Parathyroid adenoma (tissue), 2 donors: ENCODE measurements around the gene ANKRD66.
A peak's percentile ranks its signal among the peaks of the same experiment; 100 is the strongest.
"Not testable (repeated sequence)": the region's sequence is repeated elsewhere in the genome, so short reads cannot be mapped to it uniquely, and the experiment has no call there.

Experiments used
- H2AFZ ChIP-seq: fragments of 300-600 bp; sonication (generic); one replicate; pipeline ENCODE4 v1.7.0; 2017; ENCODE audit warnings: antibody characterized with exemption, mild to moderate bottlenecking
- H3K27ac ChIP-seq: fragments of 300-600 bp; sonication (generic); one replicate; pipeline ENCODE4 v1.7.0; 2017
- H3K27me3 ChIP-seq: fragments of 300-600 bp; sonication (generic); one replicate; pipeline ENCODE4 v1.7.0; 2017; ENCODE audit warnings: low read length; ENCODE audit not compliant: control insufficient read depth, insufficient read depth
- H3K36me3 ChIP-seq: fragments of 300-600 bp; sonication (generic); one replicate; pipeline ENCODE4 v1.7.0; 2017; ENCODE audit warnings: low read length; ENCODE audit not compliant: control insufficient read depth, insufficient read depth
- H3K4me1 ChIP-seq: fragments of 300-600 bp; sonication (generic); one replicate; pipeline ENCODE4 v1.7.0; 2017; ENCODE audit warnings: control low read depth
- H3K4me2 ChIP-seq: fragments of 300-600 bp; sonication (generic); one replicate; pipeline ENCODE4 v1.7.0; 2017; ENCODE audit warnings: low read length
- H3K4me3 ChIP-seq: fragments of 300-600 bp; sonication (generic); one replicate; pipeline ENCODE4 v1.7.0; 2017; ENCODE audit warnings: low read depth, low read length
- H3K79me2 ChIP-seq: fragments of 300-600 bp; sonication (generic); one replicate; pipeline ENCODE4 v1.7.0; 2017; ENCODE audit warnings: control low read depth
- H3K9ac ChIP-seq: fragments of 300-600 bp; sonication (generic); one replicate; pipeline ENCODE4 v1.7.0; 2017; ENCODE audit warnings: mild to moderate bottlenecking
- H3K9me3 ChIP-seq: fragments of 300-600 bp; sonication (generic); one replicate; pipeline ENCODE4 v1.7.0; 2017; ENCODE audit warnings: low read length; ENCODE audit not compliant: control insufficient read depth
- TF ChIP-seq, protein P1 (sequence below): fragments of 300-600 bp; sonication (generic); IDR thresholded peaks from one replicate; pipeline ENCODE4 v1.7.0; 2017; ENCODE audit warnings: antibody characterized with exemption, mild to moderate bottlenecking
- donor health status: primary hyperparathyroidism.

ANKRD66 gene

DNA sequence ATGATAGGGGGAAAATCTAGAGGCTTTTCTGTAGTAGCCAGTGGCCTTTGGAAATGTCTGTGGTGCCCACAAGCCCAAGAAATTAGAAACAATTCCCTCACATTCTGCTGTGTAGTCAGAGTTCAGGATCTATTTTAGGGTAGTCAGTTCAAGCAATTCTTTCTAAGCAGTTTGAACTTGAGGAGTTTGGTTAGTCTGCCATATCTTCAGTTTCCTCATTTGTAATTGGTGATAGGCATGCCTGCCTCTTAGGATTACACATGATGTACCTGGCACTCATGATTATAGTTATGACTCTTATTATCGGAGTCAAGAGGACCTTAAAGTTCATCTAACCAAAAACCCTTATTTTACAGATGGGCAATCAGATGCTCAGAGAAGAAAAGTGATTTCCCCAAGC is 25.3 kb downstream of the ANKRD66 start:
- Histone ChIP-seq H2AFZ (no peak overlapping the region), H3K79me2 (no peaks in the 10 kb centered on the region), H3K36me3 (no peaks in the 10 kb centered on the region), H3K4me1 (no peaks in the 10 kb centered on the region), H3K9me3 (no peaks in the 10 kb centered on the region), H3K27ac (no peak overlapping the region), H3K4me2 (no peak overlapping the region), H3K9ac (no peak overlapping the region), H3K27me3 (no peaks in the 10 kb centered on the region), H3K4me3 (no peak overlapping the region)
- TF ChIP-seq, protein P1, sequence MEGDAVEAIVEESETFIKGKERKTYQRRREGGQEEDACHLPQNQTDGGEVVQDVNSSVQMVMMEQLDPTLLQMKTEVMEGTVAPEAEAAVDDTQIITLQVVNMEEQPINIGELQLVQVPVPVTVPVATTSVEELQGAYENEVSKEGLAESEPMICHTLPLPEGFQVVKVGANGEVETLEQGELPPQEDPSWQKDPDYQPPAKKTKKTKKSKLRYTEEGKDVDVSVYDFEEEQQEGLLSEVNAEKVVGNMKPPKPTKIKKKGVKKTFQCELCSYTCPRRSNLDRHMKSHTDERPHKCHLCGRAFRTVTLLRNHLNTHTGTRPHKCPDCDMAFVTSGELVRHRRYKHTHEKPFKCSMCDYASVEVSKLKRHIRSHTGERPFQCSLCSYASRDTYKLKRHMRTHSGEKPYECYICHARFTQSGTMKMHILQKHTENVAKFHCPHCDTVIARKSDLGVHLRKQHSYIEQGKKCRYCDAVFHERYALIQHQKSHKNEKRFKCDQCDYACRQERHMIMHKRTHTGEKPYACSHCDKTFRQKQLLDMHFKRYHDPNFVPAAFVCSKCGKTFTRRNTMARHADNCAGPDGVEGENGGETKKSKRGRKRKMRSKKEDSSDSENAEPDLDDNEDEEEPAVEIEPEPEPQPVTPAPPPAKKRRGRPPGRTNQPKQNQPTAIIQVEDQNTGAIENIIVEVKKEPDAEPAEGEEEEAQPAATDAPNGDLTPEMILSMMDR, result no peak

DNA sequence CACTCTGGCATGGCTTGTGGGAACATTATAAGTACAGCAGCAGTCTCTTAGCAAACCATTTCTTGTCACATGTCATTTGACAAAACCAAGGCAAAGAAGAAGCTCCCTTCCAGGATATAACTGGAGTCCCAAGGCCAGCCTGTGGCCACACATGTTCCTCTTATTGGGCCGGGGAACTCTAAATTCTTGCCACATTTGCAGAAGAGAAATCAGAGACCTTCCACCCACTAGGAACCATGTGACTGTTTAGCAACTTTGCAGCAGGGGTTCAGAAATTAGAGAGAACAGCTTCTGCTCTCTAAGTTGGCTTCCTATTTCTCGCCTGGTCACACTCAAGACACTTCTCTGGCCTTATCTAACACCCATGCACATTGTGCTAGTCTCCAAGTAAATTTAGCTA is 26.0 kb downstream of the ANKRD66 start:
- peak overlapping the region; percentile 44 for H3K27ac ChIP-seq
- no peak overlapping the region for H3K4me2 ChIP-seq
- TF ChIP-seq, protein P1, result no peak

GRCh38 chr6:46773201-46773855 is 26.6 kb downstream of the ANKRD66 start:
- TF ChIP-seq, protein P1, result no peak
- Histone ChIP-seq H3K4me1 (no peaks in the 10 kb centered on the region), H3K27me3 (no peaks in the 10 kb centered on the region), H3K9me3 (no peaks in the 10 kb centered on the region), H3K79me2 (no peaks in the 10 kb centered on the region), H3K4me3 (no peak overlapping the region), H2AFZ (peak overlapping the region; percentile 43), H3K27ac (peak overlapping the region; percentile 44), H3K9ac (no peak overlapping the region), H3K4me2 (no peak overlapping the region), H3K36me3 (no peaks in the 10 kb centered on the region)

More for the DNA sequence above, 26.0 kb downstream of the ANKRD66 start:
- Histone ChIP-seq H3K4me1 (no peaks in the 10 kb centered on the region), H3K27me3 (no peaks in the 10 kb centered on the region), H3K79me2 (no peaks in the 10 kb centered on the region), H3K9me3 (no peaks in the 10 kb centered on the region), H3K36me3 (no peaks in the 10 kb centered on the region), H3K9ac (no peak overlapping the region), H2AFZ (peak overlapping the region; percentile 43), H3K4me3 (no peak overlapping the region)

- not testable (repeated sequence) for H3K4me2 ChIP-seq, H3K9me3 ChIP-seq, H3K27me3 ChIP-seq, H3K36me3 ChIP-seq, H3K9ac ChIP-seq, H2AFZ ChIP-seq, H3K27ac ChIP-seq, H3K4me3 ChIP-seq, H3K79me2 ChIP-seq, H3K4me1 ChIP-seq
Measured at GRCh38 chr6:46774736-46775135, 28.0 kb downstream of the ANKRD66 start.

DNA sequence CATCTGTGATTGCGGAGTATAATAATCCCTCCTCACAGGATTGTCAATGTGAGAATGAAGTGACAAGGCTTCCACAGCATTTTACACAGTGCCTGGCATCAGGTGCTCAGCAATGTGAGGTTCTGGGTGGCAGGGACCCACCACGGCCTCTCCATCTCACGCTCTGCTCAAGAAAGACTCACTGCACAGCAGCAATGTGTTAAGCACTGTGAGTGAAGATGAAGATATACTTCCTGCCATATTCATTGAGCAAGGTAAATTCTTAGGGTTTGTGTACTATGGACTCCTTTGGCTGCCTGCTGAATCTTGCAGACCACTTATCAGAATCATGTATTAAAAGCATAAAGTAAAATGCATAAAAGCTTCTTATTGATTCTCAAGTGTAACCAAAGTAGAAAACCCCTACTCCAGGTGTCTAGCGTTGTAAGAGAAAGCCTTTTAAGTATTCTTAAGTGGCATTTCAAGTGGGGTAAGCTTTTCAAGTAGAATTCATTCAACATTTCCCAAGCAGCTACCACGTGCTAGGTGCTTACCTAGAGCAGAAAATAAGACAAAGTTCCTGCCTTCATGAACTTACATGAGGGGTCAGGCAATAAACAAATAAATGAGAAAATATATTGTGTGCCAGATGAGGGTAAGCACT is 29.5 kb downstream of the ANKRD66 start:
- no peak overlapping the region for H3K4me2 ChIP-seq
- TF ChIP-seq, protein P1, result no peak
- H2AFZ ChIP-seq, result no peak overlapping the region
- no peak overlapping the region for H3K27ac ChIP-seq
- no peaks in the 10 kb centered on the region for H3K36me3 ChIP-seq
- H3K4me3 ChIP-seq, result no peak overlapping the region
- no peaks in the 10 kb centered on the region for H3K9me3 ChIP-seq
- no peak overlapping the region for H3K9ac ChIP-seq
- H3K4me1 ChIP-seq, result no peaks in the 10 kb centered on the region
- no peaks in the 10 kb centered on the region for H3K27me3 ChIP-seq
- no peaks in the 10 kb centered on the region for H3K79me2 ChIP-seq
